Measurements from ENCODE around the gene STK10.

DNA sequence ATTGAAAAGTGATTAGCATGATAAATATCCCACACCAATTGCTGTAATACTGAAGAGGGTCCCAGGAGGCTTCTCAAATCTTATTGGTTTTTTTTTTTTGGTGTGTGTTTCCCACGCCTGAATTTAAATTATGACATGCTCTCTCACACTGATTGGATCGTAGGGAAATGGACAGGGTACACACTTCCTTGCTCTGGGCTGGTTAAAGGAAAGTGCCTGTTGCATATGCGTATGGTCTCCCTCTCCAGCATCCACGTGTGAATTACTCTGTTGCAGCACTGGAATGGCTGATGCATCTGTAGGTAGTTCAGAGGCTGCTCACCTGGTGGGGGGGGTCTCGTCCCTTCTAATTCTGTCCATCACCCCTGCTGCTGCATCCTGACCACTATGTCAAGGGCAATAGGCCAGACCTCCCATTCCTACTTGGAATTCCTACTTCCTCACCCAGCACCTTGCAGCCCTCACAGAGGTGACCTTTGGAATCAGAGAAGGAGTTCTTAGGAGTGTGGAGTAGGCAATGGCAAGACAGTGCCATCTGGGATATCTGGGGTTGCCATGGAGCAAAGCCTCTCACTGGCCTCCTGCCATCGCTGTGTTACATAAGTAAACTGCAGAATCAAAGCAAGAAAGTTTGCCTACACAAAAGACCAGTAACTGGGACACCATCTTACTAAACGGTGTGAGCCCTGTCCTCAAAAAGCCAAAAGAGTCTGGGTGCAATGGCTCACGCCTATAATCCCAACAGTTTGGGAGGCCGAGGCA lies 110.2 kb downstream of the STK10 start:
- TF ChIP-seq, protein P1, sequence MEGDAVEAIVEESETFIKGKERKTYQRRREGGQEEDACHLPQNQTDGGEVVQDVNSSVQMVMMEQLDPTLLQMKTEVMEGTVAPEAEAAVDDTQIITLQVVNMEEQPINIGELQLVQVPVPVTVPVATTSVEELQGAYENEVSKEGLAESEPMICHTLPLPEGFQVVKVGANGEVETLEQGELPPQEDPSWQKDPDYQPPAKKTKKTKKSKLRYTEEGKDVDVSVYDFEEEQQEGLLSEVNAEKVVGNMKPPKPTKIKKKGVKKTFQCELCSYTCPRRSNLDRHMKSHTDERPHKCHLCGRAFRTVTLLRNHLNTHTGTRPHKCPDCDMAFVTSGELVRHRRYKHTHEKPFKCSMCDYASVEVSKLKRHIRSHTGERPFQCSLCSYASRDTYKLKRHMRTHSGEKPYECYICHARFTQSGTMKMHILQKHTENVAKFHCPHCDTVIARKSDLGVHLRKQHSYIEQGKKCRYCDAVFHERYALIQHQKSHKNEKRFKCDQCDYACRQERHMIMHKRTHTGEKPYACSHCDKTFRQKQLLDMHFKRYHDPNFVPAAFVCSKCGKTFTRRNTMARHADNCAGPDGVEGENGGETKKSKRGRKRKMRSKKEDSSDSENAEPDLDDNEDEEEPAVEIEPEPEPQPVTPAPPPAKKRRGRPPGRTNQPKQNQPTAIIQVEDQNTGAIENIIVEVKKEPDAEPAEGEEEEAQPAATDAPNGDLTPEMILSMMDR (IDR thresholded peaks at IDR 0.05) = no peak
- no peak for TF ChIP-seq EZH2 (IDR thresholded peaks at IDR 0.05; ENCODE audit: borderline replicate concordance, insufficient read depth, low read depth, low read length, poor library complexity, severe bottlenecking)
